Measurements from ENCODE around the gene ITGB3. TPM values are rescaled to one million over a fixed set of nuclear protein-coding genes. Genes with fewer than 3 reads are reported as not detected.
A peak's percentile ranks its signal among the peaks of the same experiment; 100 is the strongest.

The ITGB3 gene
- total and polyA plus RNA-seq, 9 of the 15 experiments (the other 6 are each of a cell fraction or from before 2014, with no cell fraction given) = 0.08 to 2.6 (median 0.62) TPM; not detected in 1

GRCh38 chr17:47323382-47324223 lies 70.0 kb downstream of the ITGB3 start, which contains the start of gene EFCAB13 (continued):
- TF ChIP-seq ZC3H8 (IDR thresholded peaks at IDR 0.05) (0 out of 2 replicates have a peak, but pooled peaks have one; percentile 74), HEY1 (CRISPR knock-in tag; IDR thresholded peaks at IDR 0.05; ENCODE audit: borderline replicate concordance) (no peak), HDGF (IDR thresholded peaks at IDR 0.05) (0 out of 2 replicates have a peak, but pooled peaks have one; percentile 39), TAF1 (IDR thresholded peaks at IDR 0.05; ENCODE audit: control insufficient read depth, extremely low read depth, insufficient read depth, low read length, severe bottlenecking) (peak; percentile 77), OTX1 (CRISPR knock-in tag; IDR thresholded peaks at IDR 0.05) (peak; percentile 93), EP400 (IDR thresholded peaks at IDR 0.05) (peak; percentile 75), NCOA4 (IDR thresholded peaks at IDR 0.05; ENCODE audit: partially characterized antibody) (no peak), BRD9 (IDR thresholded peaks at IDR 0.05; ENCODE audit: low read depth, partially characterized antibody) (peak; percentile 50), ZNF23 (CRISPR knock-in tag; IDR thresholded peaks at IDR 0.05) (no peak)

- peak overlapping the region; percentile 71 to 94; a peak in 3 of 4 replicates for H3K9ac ChIP-seq (ENCODE audit: insufficient read depth in 1 of 2, low read depth in 2 of 2, low read length in 2 of 2)
- POLR2A ChIA-PET = interaction anchor here (0.6 to 1.6 kb wide), 4 partner anchors 35 to 391 kb away, joined by 3 to 4 read pairs (median 3); no protein-coding TSS in a partner anchor
- TSS peak; percentile 86 for BruUV-seq (replicated peaks)
- TF ChIP-seq EHMT2 (IDR thresholded peaks at IDR 0.05) (peak; percentile 46; the same call in 1 of the 2 replicates), ZNF174 (CRISPR knock-in tag; IDR thresholded peaks at IDR 0.05) (no peak), ZBTB9 (CRISPR knock-in tag; IDR thresholded peaks at IDR 0.05) (0 out of 2 replicates have a peak, but pooled peaks have one; percentile 2), ATF3 (IDR thresholded peaks at IDR 0.05) (peak; percentile 35; the same call in 1 of the 2 replicates), ATF3 (CRISPR knock-in tag; conservative IDR thresholded peaks at IDR 0.05) (no peak), ZNF41 (CRISPR knock-in tag; conservative IDR thresholded peaks at IDR 0.05) (no peak), KLF10 (CRISPR knock-in tag; IDR thresholded peaks at IDR 0.05) (no peak), SREBF2 (CRISPR knock-in tag; IDR thresholded peaks at IDR 0.05) (no peak), DMBX1 (CRISPR knock-in tag; IDR thresholded peaks at IDR 0.05; ENCODE audit: borderline replicate concordance) (no peak), ZFPM2 (CRISPR knock-in tag; IDR thresholded peaks at IDR 0.05) (no peak)
Measured at GRCh38 chr17:47324224-47325020, 70.8 kb downstream of the ITGB3 start.

More at GRCh38 chr17:47324224-47325020, 70.8 kb downstream of the ITGB3 start:
- DNase-seq (ENCODE audit: extremely low read depth in 1 of 4, low spot score in 3 of 4) = peak in 2 of 4 experiments; percentile 25 to 35
- Histone ChIP-seq H3K4me3 (peak overlapping the region; percentile 45), H3K27ac (ENCODE audit: extremely low read depth, low read depth, low read length) (peak overlapping the region; percentile 68), H3K4me1 (replicated peaks in 1 of 2; ENCODE audit: control insufficient read depth in 2 of 2, insufficient read depth in 2 of 2, low read length in 2 of 2) (peaks cover 0 to 12% of the 10 kb centered on the region in 2 experiments; a peak in 2 of 5 replicates), H3K9me3 (replicated peaks; ENCODE audit: control insufficient read depth, insufficient read depth, low read depth, low read length) (no peaks in the 10 kb centered on the region), H3K36me3 (ENCODE audit: control insufficient read depth, insufficient read depth, low read length) (no peaks in the 10 kb centered on the region), H4K20me1 (replicated peaks; ENCODE audit: control insufficient read depth, insufficient read depth, low read length) (no peaks in the 10 kb centered on the region), H3K9me1 (ENCODE audit: control insufficient read depth, insufficient read depth, low read length) (no peaks in the 10 kb centered on the region), H3K27me3 (ENCODE audit: control insufficient read depth in 2 of 2, insufficient read depth in 2 of 2, low read length in 2 of 2) (no peaks in the 10 kb centered on the region), H3K4me2 (ENCODE audit: insufficient read depth, low read length) (peak overlapping the region; percentile 82), H2AFZ (ENCODE audit: low read depth, low read length) (peak overlapping the region; percentile 85), H3K79me2 (ENCODE audit: control insufficient read depth, insufficient read depth, low read length) (no peaks in the 10 kb centered on the region)
- in situ Hi-C loops (cut with MboI) = no loop called here
- FAIRE-seq = no peak
- ATAC-seq = no peak
- CTCF ChIA-PET (ENCODE audit: low intra/inter-chr PET ratio) = no interaction called here
- 85% methylated on average over 26 of the region's 28 CpGs for WGBS (ENCODE audit: insufficient coverage, low coverage, missing lambda C conversion rate)
- intact Hi-C loops (cut with micrococcal nuclease) = no loop called here
